Testis (tissue), 2 donors: ENCODE data around the gene LPCAT3.

Source experiments
- CTCF ChIP-seq, 3 experiments: fragments of 450-650 bp in 2 of 3; fragments of 200-600 bp in 1 of 3; sonication (generic) in 1 of 3; IDR thresholded peaks; one replicate each; pipeline ENCODE4 v1.5.1; 2016 to 2019; ENCODE audit warnings: antibody characterized with exemption in 3 of 3, mild to moderate bottlenecking in 2 of 3, moderate library complexity in 1 of 3
- POLR2A ChIP-seq: fragments of 450-650 bp; IDR thresholded peaks from one replicate; pipeline ENCODE4 v1.6.1; 2017; ENCODE audit warnings: antibody characterized with exemption, mild to moderate bottlenecking, moderate library complexity

- TF ChIP-seq CTCF (IDR thresholded peaks at IDR 0.05), result no peak
- no peak for TF ChIP-seq POLR2A
Observed at GRCh38 chr12:6959058-6959804, 59.0 kb downstream of the LPCAT3 start.
